Spleen (tissue), 7 donors: Measurements from ENCODE around the gene PSMD13.

ENCODE experiments used
- POLR2A ChIP-seq, 3 donors: fragments of 450-650 bp; IDR thresholded peaks; one replicate each; pipeline ENCODE4 v1.5.1; 2017; ENCODE audit warnings: antibody characterized with exemption in 3 of 3, mild to moderate bottlenecking in 1 of 3
- POLR2AphosphoS5 ChIP-seq, 3 donors: sonication (generic); formaldehyde crosslinking; IDR thresholded peaks; one replicate each; pipeline ENCODE4 v1.5.1; 2017; ENCODE audit warnings: antibody characterized with exemption in 3 of 3
- TF ChIP-seq, protein P1 (sequence below), 11 experiments: fragments of 200-600 bp in 7 of 11; fragments of 450-650 bp in 4 of 11; sonication (generic) in 4 of 11; IDR thresholded peaks in 8 of 11; conservative IDR thresholded peaks in 3 of 11; 1 replicate in 7 of 11; 2 replicates in 4 of 11; pipeline versions ENCODE4 v1.4.0 to v1.8.0; 2016 to 2021; ENCODE audit warnings: antibody characterized with exemption in 11 of 11, inconsistent platforms in 4 of 11, mild to moderate bottlenecking in 1 of 11
- donor health status: DM: no; HTN: no; CAD: no; lungs with moderate emphysema.
- donor health status: DM: no; HTN: no; CAD: no.
- donor health status: DM: no; HTN: no; CAD: no.

DNA sequence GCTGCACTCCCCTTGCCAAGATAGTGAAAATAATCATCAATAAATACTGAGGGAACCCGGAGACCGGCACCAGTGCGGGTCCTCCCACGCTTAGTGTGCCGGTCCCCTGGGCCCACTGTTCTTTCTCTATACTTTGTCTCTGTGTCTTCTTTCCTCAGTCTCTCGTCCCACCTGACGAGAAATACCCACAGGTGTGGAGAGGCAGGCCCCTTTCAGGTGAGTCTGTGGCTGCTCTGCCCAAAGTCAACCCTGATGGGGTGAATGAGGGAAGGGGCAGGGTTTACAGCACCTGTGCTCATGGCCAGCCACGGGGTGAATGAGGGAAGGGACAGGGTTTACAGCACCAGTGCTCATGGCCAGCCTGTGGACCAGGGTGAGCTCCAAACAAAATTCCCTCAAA, 34.3 kb upstream of the PSMD13 start:
- TF ChIP-seq POLR2A (IDR thresholded peaks at IDR 0.05) (no peak), POLR2AphosphoS5 (IDR thresholded peaks at IDR 0.05) (peak in 1 of 3 donors; percentile 4)
- TF ChIP-seq, protein P1, sequence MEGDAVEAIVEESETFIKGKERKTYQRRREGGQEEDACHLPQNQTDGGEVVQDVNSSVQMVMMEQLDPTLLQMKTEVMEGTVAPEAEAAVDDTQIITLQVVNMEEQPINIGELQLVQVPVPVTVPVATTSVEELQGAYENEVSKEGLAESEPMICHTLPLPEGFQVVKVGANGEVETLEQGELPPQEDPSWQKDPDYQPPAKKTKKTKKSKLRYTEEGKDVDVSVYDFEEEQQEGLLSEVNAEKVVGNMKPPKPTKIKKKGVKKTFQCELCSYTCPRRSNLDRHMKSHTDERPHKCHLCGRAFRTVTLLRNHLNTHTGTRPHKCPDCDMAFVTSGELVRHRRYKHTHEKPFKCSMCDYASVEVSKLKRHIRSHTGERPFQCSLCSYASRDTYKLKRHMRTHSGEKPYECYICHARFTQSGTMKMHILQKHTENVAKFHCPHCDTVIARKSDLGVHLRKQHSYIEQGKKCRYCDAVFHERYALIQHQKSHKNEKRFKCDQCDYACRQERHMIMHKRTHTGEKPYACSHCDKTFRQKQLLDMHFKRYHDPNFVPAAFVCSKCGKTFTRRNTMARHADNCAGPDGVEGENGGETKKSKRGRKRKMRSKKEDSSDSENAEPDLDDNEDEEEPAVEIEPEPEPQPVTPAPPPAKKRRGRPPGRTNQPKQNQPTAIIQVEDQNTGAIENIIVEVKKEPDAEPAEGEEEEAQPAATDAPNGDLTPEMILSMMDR (IDR thresholded peaks at IDR 0.05 in 8 of 11, conservative IDR thresholded peaks at IDR 0.05 in 3 of 11) = no peak
